Testis (tissue), 2 donors: ENCODE measurements around the gene SLX4IP.

Source experiments
- POLR2A ChIP-seq: fragments of 450-650 bp; IDR thresholded peaks from one replicate; pipeline ENCODE4 v1.6.1; 2017; ENCODE audit warnings: antibody characterized with exemption, mild to moderate bottlenecking, moderate library complexity
- TF ChIP-seq, protein P1 (sequence below), 3 experiments: fragments of 450-650 bp in 2 of 3; fragments of 200-600 bp in 1 of 3; sonication (generic) in 1 of 3; IDR thresholded peaks; one replicate each; pipeline ENCODE4 v1.5.1; 2016 to 2019; ENCODE audit warnings: antibody characterized with exemption in 3 of 3, mild to moderate bottlenecking in 2 of 3, moderate library complexity in 1 of 3

GRCh38 chr20:10581823-10582222 lies 146.7 kb downstream of the SLX4IP start:
- no peak for TF ChIP-seq POLR2A
- TF ChIP-seq, protein P1, sequence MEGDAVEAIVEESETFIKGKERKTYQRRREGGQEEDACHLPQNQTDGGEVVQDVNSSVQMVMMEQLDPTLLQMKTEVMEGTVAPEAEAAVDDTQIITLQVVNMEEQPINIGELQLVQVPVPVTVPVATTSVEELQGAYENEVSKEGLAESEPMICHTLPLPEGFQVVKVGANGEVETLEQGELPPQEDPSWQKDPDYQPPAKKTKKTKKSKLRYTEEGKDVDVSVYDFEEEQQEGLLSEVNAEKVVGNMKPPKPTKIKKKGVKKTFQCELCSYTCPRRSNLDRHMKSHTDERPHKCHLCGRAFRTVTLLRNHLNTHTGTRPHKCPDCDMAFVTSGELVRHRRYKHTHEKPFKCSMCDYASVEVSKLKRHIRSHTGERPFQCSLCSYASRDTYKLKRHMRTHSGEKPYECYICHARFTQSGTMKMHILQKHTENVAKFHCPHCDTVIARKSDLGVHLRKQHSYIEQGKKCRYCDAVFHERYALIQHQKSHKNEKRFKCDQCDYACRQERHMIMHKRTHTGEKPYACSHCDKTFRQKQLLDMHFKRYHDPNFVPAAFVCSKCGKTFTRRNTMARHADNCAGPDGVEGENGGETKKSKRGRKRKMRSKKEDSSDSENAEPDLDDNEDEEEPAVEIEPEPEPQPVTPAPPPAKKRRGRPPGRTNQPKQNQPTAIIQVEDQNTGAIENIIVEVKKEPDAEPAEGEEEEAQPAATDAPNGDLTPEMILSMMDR (IDR thresholded peaks at IDR 0.05): no peak
